DND-41 (cell line): ENCODE measurements around the gene CFAP410.

ENCODE experiments used
- EZH2 ChIP-seq: IDR thresholded peaks from 3 replicates; pipeline ENCODE4 v1.6.1; 2012; ENCODE audit warnings: borderline replicate concordance, low read depth, mild to moderate bottlenecking, moderate library complexity, low read length, inconsistent platforms; ENCODE audit not compliant: severe bottlenecking
- TF ChIP-seq, protein P1 (sequence below): IDR thresholded peaks from 2 replicates; pipeline ENCODE4 v1.5.1; 2012; ENCODE audit warnings: borderline replicate concordance, low read length, moderate library complexity, mild to moderate bottlenecking; ENCODE audit not compliant: poor library complexity, severe bottlenecking; ENCODE audit errors: extremely low read depth

GRCh38 chr21:44370786-44371410 lies 31.7 kb upstream of the CFAP410 start:
- TF ChIP-seq, protein P1, sequence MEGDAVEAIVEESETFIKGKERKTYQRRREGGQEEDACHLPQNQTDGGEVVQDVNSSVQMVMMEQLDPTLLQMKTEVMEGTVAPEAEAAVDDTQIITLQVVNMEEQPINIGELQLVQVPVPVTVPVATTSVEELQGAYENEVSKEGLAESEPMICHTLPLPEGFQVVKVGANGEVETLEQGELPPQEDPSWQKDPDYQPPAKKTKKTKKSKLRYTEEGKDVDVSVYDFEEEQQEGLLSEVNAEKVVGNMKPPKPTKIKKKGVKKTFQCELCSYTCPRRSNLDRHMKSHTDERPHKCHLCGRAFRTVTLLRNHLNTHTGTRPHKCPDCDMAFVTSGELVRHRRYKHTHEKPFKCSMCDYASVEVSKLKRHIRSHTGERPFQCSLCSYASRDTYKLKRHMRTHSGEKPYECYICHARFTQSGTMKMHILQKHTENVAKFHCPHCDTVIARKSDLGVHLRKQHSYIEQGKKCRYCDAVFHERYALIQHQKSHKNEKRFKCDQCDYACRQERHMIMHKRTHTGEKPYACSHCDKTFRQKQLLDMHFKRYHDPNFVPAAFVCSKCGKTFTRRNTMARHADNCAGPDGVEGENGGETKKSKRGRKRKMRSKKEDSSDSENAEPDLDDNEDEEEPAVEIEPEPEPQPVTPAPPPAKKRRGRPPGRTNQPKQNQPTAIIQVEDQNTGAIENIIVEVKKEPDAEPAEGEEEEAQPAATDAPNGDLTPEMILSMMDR, result no peak
- no peak for TF ChIP-seq EZH2
